Measurements from ENCODE around the gene ALKBH2. TPM values are rescaled to one million over a fixed set of nuclear protein-coding genes. Genes with fewer than 3 reads are reported as not detected.

ALKBH2 gene
- 13.9 and 19.6 TPM in 2 replicates for total RNA-seq

GRCh38 chr12:109093022-109093918, at the start of gene ALKBH2:
Gene ALKBH2, minus strand, starts transcription at chr12:109093472. Its CDS starts 686 bp downstream, at chr12:109092786.
- DNase-seq (ENCODE audit: low read depth) = peak; percentile 73

GRCh38 chr12:109140560-109140959, 47.3 kb upstream of the ALKBH2 start:
- DNase-seq (ENCODE audit: low read depth) = no peak

- DNase-seq (ENCODE audit: low read depth) = no peak
These were observed 46.5 kb upstream of the ALKBH2 start for GRCh38 chr12:109139791-109140190.

- no peak for DNase-seq (ENCODE audit: low read depth)
These were observed 46.1 kb upstream of the ALKBH2 start for GRCh38 chr12:109139360-109139759.

- no peak for DNase-seq (ENCODE audit: low read depth)
These were observed 43.8 kb upstream of the ALKBH2 start for GRCh38 chr12:109137055-109137454.

GRCh38 chr12:109134186-109134917, 41.1 kb upstream of the ALKBH2 start:
- no peak for DNase-seq (ENCODE audit: low read depth)

- no peak for DNase-seq (ENCODE audit: low read depth)
These were observed 38.1 kb upstream of the ALKBH2 start for GRCh38 chr12:109131154-109132050.

- no peak for DNase-seq (ENCODE audit: low read depth)
These were observed 37.3 kb upstream of the ALKBH2 start for GRCh38 chr12:109130297-109131153.

GRCh38 chr12:109127533-109128242, 34.4 kb upstream of the ALKBH2 start:
- no peak for DNase-seq (ENCODE audit: low read depth)

GRCh38 chr12:109126784-109127183, 33.5 kb upstream of the ALKBH2 start:
- DNase-seq (ENCODE audit: low read depth) = no peak

- DNase-seq (ENCODE audit: low read depth) = no peak
These were observed 32.5 kb upstream of the ALKBH2 start for GRCh38 chr12:109125791-109126190.

GRCh38 chr12:109124878-109125648, 31.8 kb upstream of the ALKBH2 start:
- DNase-seq (ENCODE audit: low read depth) = no peak

- DNase-seq (ENCODE audit: low read depth) = no peak
These were observed 28.1 kb upstream of the ALKBH2 start for GRCh38 chr12:109121346-109121880.

- no peak for DNase-seq (ENCODE audit: low read depth)
These were observed 27.3 kb upstream of the ALKBH2 start for GRCh38 chr12:109120557-109120956.

GRCh38 chr12:109120095-109120494, 26.8 kb upstream of the ALKBH2 start:
- no peak for DNase-seq (ENCODE audit: low read depth)

GRCh38 chr12:109116611-109116949, 23.3 kb upstream of the ALKBH2 start:
- no peak for DNase-seq (ENCODE audit: low read depth)

GRCh38 chr12:109115758-109116610, 22.7 kb upstream of the ALKBH2 start, which contains the start of gene ACACB:
Gene ACACB, plus strand, starts transcription at chr12:109116587. Its CDS starts 22,819 bp downstream, at chr12:109139406.
- peak; percentile 84 for DNase-seq (ENCODE audit: low read depth)

GRCh38 chr12:109115404-109115757, 22.1 kb upstream of the ALKBH2 start:
- no peak for DNase-seq (ENCODE audit: low read depth)

Measured in renal cortical epithelial cell (primary cell).